Right cardiac atrium (tissue), 5 donors: ENCODE data around the gene NIPBL. TPM values are rescaled to one million over a fixed set of nuclear protein-coding genes. Genes with fewer than 3 reads are reported as not detected.

Experiments used
- ATAC-seq, 2 donors: fragments of 200-7000 bp; cut with Tn5 transposase; one replicate each; pipeline versions ENCODE4 v1.8.0 to v1.9.1; 2020; ENCODE audit warnings: moderate library complexity in 2 of 2, mild to moderate bottlenecking in 1 of 2
- DNase-seq, 3 donors: peaks; one replicate each; pipeline ENCODE4 v3.0.0-alpha.2; 2020
- H3K27ac ChIP-seq: one replicate; pipeline ENCODE4 v1.5.1; 2013; ENCODE audit warnings: mild to moderate bottlenecking, low read length, control low read depth, moderate library complexity
- H3K27me3 ChIP-seq: one replicate; pipeline ENCODE4 v1.6.1; 2013; ENCODE audit not compliant: control insufficient read depth, insufficient read depth
- H3K4me1 ChIP-seq: one replicate; pipeline ENCODE4 v1.6.1; 2013; ENCODE audit warnings: low read length; ENCODE audit not compliant: control insufficient read depth, insufficient read depth
- H3K4me3 ChIP-seq: one replicate; pipeline ENCODE4 v1.5.1; 2013; ENCODE audit warnings: low read length, control low read depth
- H3K9me3 ChIP-seq: one replicate; pipeline ENCODE4 v1.6.1; 2013; ENCODE audit warnings: low read length; ENCODE audit not compliant: control insufficient read depth
- WGBS: extraction: QIAGEN DNeasy Blood & Tissue Kit; methylation state at CpG from one replicate; pipeline ENCODE4 v1.1.7; 2013; 5-methylcytosine and 5-hydroxymethylcytosine counted together
- intact Hi-C, 4 donors: fragments of 100-400 bp; cut with DNase I; formaldehyde crosslinking; loops; one replicate each; pipeline versions ENCODE4 v1.11.0 to v1.14.0; 2022 to 2023
- polyA plus RNA-seq: library from polyadenylated mRNA; stranded (reverse); fragments of 200-250 nt; gene quantifications from one replicate; pipeline ENCODE4 v1.2.3, GENCODE V29; 2013
- total RNA-seq, 4 donors: library from RNA; stranded (reverse); fragmentation: NEBNext Ultra II Directional; extraction: Animal tissue kit (Norgen Biotek cat#: 25700); gene quantifications; one replicate each; pipeline ENCODE4 v1.2.1, GENCODE V29; 2021
- donor health status: healthy with polysubstance abuse.
- donor health status: DM: no; HTN: yes; CAD: no.
- donor health status: DM: no; HTN: no; CAD: no.
- donor health status: DM: no; HTN: yes; CAD: no; lungs with severe emphysema.
- donor health status: DM: yes; HTN: yes; CAD: no.

Gene NIPBL
- total and polyA plus RNA-seq, 5 donors: 15.0 to 49.5 (median 47.4) TPM

DNA sequence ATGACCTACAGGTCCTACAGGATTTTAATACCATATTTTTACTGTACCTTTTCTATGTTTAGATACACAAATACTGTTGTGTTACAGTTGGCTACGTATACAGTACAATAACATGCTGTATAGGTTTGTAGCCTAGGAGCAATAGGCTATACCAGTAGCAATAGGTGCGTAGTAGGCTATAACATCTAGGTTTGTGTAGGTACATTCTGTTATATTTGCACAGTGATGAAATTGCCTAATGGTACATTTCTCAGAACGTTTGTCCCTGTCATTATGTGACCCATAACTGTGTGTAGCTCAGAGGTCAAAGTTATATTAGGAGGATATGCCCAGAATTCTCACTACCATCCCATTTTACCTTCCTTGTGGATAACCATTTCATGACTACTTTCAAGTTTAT is 59.7 kb downstream of the NIPBL start:
- intact Hi-C loops: no loop called here

DNA sequence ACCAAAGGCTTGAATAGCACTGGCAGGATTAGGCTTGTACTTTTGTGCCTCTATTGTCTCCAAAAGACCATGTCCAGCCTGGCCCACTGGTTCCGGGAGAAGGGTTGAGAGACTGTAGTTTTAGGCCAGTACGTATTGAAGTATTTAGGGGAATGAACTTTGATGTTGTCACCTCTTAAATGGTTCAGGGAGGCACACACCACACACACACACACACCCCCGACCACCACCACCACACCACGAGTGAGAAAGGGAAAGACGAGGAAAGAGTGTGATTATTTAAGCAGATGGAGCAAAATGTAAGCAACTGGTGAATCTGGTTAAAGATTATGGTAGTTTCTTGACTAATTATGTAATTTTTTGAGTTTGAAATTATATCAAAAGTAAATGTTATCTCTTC is 61.6 kb downstream of the NIPBL start:
- WGBS: 93% methylated on average over 5 of the region's 5 CpGs
- H3K27me3 ChIP-seq: no peaks in the 10 kb centered on the region
- intact Hi-C loops: no loop called here
- H3K4me1 ChIP-seq: peaks cover 5% of the 10 kb centered on the region
- H3K9me3 ChIP-seq: no peaks in the 10 kb centered on the region
- ATAC-seq (no peak), DNase-seq (no peak)
- no peak overlapping the region for H3K27ac ChIP-seq
- H3K4me3 ChIP-seq: no peak overlapping the region

More for the DNA sequence above, 59.7 kb downstream of the NIPBL start:
- Histone ChIP-seq H3K4me3 (no peak overlapping the region), H3K27me3 (no peaks in the 10 kb centered on the region), H3K27ac (no peak overlapping the region), H3K9me3 (no peaks in the 10 kb centered on the region), H3K4me1 (peaks cover 7% of the 10 kb centered on the region)
- DNase-seq (no peak), ATAC-seq (peak in 1 of 2 donors; percentile 29)
- WGBS: 76% methylated on average over 3 of the region's 3 CpGs

DNA sequence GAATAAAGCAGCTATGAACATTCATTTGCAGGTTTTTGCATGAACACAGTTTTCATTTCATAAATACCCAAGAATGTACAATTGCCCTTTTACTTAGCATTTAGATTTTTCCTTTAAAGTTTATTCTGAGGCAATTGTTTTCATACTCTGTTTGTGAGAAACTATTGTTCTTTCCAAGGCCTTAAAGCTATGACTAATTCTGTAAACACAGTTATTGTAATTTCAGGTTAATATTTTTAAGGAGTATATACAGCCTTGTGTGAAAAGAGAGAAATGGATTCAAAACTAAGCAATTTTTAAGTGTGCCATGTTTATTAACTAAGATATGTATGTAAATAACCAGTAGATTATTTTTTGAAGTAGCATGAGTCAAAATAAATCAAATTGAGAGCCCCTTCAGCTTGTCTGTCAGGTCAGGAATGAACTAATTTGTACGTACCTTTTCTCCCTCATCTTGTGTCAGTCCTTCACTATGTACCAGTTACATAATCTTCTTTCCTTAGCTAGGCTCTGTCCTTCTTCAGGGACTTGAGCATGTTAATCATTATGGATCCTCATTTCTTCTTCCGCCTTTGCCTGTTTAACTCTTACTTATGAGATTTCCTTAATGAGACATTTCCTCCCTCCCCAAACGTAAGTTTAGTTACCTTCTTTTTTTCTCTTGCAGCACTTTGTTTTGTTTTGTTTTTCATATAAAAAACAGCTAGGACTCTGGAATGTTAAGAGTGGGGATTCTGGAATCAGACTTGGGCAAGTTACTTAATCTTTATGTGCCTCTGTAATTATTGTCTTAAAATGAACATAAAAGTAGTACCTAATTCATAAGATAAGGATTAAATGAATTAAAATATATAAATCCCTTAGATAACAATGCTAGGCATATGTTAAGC is 63.6 kb downstream of the NIPBL start:
- WGBS: 59% methylated on average over 3 of the region's 3 CpGs
- no peak overlapping the region for H3K4me3 ChIP-seq
- intact Hi-C loops: loop anchor here in 3 of 4 donors (10.0 kb wide), 1 partner anchor 65 kb away; the partner anchor contains the start of gene NIPBL (in 3 of the 3)
- no peaks in the 10 kb centered on the region for H3K27me3 ChIP-seq
- ATAC-seq (no peak), DNase-seq (no peak)
- H3K27ac ChIP-seq: no peak overlapping the region
- H3K4me1 ChIP-seq: peaks cover 5% of the 10 kb centered on the region
- no peaks in the 10 kb centered on the region for H3K9me3 ChIP-seq

DNA sequence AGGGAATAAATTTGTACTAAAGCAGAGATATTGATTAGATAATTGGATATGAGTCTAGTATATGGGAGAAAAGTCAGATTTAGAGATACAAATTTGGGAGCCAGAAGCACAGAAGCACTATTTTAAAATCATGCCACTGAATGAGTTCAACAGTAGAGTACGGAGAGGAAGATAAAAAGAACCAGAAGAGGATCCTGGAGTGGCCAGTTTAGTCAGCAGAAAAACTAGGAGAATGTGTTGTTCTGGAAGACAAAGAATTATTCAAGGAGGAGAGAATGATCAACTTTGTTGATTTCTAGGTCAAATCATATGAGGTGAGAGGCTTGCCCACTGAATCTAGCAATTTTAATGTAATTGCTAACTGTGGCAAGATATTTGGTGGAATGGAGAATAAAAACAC is 67.0 kb downstream of the NIPBL start:
- Histone ChIP-seq H3K4me1 (peaks cover 3% of the 10 kb centered on the region), H3K4me3 (no peak overlapping the region), H3K27me3 (no peaks in the 10 kb centered on the region), H3K27ac (no peak overlapping the region), H3K9me3 (no peaks in the 10 kb centered on the region)
- DNase-seq: no peak
- no peak for ATAC-seq
- intact Hi-C loops: loop anchor here in 3 of 4 donors (10.0 kb wide), 1 partner anchor 69 kb away; the partner anchor contains the start of gene NIPBL (in 3 of the 3)
- 50% methylated on average over 1 of the region's 1 CpG for WGBS

DNA sequence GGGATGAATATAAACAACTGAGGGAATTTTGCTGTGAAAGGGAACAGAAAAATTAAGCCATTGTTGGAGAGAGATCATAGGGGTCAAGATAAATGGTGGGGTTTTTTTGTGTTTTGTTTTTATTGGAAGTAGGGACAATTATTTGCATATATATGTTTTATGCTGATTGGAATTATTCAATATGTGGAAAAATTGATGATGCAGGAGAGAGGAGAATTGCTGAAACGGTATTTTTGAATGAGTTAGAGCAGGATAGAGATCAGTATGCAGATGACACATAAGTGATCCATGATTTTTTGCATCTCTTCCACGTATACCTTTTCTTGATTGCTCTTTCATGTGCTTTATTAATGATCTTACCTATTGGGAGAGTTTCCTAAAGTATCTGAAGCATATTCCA is 67.5 kb downstream of the NIPBL start:
- no peak overlapping the region for H3K27ac ChIP-seq
- no peak for DNase-seq
- no peaks in the 10 kb centered on the region for H3K9me3 ChIP-seq
- H3K4me3 ChIP-seq: no peak overlapping the region
- H3K27me3 ChIP-seq: no peaks in the 10 kb centered on the region
- peaks cover 3% of the 10 kb centered on the region for H3K4me1 ChIP-seq
- ATAC-seq: no peak
- 76% methylated on average over 2 of the region's 2 CpGs for WGBS
- intact Hi-C loops: loop anchor here in 3 of 4 donors (10.0 kb wide), 1 partner anchor 69 kb away; the partner anchor contains the start of gene NIPBL (in 3 of the 3)

DNA sequence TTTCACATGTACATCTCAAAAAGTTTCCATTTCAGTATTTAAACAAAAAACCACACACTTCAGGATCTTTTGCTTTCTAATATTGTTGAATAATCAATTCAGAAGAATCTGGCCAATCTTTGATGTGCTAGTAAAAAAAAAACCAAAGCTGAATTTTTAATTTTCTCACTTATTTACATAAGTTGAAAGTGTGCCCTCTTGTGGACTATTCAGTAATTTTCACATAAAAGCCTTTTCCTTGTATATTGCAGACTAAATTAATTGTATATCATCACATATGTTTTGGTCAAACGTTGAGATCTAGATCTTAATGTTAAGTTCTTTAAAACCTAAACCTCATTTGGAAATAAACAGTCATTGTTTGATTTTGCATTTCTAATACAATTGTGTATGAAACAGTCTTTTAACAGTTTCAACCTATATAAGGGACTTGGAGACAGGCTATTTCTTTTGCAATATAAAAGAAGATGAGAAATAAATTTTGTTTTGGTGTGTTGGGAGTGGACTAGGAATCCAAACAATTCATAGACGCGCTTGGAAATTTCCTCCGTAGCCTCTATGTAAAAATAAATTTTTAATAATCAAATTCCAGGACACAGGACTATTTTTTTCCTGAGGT is 68.1 kb downstream of the NIPBL start:
- no peak overlapping the region for H3K27ac ChIP-seq
- DNase-seq (no peak), ATAC-seq (no peak)
- no peaks in the 10 kb centered on the region for H3K27me3 ChIP-seq
- H3K4me1 ChIP-seq: peaks cover 1% of the 10 kb centered on the region
- intact Hi-C loops: loop anchor here in 3 of 4 donors (10.0 kb wide), 1 partner anchor 70 kb away; the partner anchor contains the start of gene NIPBL (in 3 of the 3)
- H3K4me3 ChIP-seq: no peak overlapping the region
- WGBS: 69% methylated on average over 4 of the region's 4 CpGs
- no peaks in the 10 kb centered on the region for H3K9me3 ChIP-seq

DNA sequence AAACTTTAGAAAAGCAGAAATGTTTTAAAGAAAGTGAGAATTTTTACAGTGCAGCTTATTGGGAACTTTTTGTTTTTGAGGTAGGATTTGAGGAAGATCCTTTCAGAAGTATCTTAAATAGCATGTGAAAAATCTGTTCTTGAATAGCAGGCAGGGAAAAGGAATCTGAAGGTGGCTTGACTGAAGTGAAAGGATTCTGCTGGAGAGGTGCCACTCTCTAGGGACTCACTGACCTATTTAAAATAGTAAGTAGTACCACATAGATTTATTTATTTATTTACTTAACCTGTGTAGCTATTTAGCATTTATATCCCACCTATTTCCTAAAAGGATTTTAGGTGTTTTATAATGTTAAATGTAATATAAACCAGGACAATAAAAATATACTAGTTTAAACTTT is 69.1 kb downstream of the NIPBL start:
- DNase-seq (no peak), ATAC-seq (no peak)
- Histone ChIP-seq H3K27me3 (no peaks in the 10 kb centered on the region), H3K4me1 (peaks cover 1% of the 10 kb centered on the region), H3K4me3 (no peak overlapping the region), H3K9me3 (no peaks in the 10 kb centered on the region), H3K27ac (no peak overlapping the region)
- intact Hi-C loops: loop anchor here in 3 of 4 donors (10.0 kb wide), 1 partner anchor 71 kb away; the partner anchor contains the start of gene NIPBL (in 3 of the 3)

DNA sequence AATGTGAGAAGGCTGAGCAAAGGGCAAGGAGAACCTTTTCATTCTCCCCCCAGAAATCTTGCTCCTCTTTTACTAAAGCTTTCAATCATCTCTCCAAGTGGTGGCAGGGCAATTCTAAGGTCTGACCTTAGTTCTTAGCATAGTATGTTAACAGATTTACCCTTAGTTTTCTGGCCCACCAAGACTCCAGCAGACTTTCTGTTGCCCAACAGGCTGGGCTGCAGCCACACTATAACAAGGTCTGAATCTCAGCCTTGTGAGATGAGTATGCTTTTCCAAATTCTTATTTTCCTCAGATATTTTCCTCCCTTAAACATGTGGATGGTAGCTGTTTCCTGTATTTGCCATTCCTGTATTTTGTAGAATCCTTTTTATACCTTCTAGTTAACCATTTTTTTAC is 69.5 kb downstream of the NIPBL start:
- DNase-seq (peak in 1 of 3 donors; percentile 31), ATAC-seq (no peak)
- Histone ChIP-seq H3K27me3 (no peaks in the 10 kb centered on the region), H3K4me1 (peaks cover 1% of the 10 kb centered on the region), H3K27ac (peak overlapping the region; percentile 2), H3K4me3 (no peak overlapping the region), H3K9me3 (no peaks in the 10 kb centered on the region)
- intact Hi-C loops: loop anchor here in 3 of 4 donors (10.0 kb wide), 1 partner anchor 71 kb away; the partner anchor contains the start of gene NIPBL (in 3 of the 3)

DNA sequence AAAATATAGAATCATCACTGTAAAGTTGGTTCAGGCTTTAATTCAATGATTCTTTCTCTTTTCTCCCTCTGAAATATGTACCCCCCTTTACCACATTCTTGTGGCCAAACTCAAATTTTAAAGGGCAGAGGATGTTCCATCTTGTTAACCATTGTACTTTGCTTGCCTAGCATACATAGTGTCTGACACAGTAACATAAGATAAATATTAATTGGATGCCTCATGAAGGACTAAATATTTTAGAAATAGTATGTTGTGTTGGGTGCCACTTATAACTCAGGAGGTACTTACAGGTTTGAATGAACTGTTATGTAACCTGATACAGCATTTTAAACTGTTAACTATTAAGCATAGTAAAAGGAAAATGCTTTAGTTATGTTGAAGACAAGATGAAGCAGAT is 71.5 kb downstream of the NIPBL start:
- Histone ChIP-seq H3K4me1 (peaks cover 1% of the 10 kb centered on the region), H3K27ac (no peak overlapping the region), H3K4me3 (no peak overlapping the region), H3K27me3 (no peaks in the 10 kb centered on the region), H3K9me3 (no peaks in the 10 kb centered on the region)
- DNase-seq (no peak), ATAC-seq (no peak)
- intact Hi-C loops: loop anchor here in 3 of 4 donors (10.0 kb wide), 1 partner anchor 73 kb away; the partner anchor contains the start of gene NIPBL (in 3 of the 3)

DNA sequence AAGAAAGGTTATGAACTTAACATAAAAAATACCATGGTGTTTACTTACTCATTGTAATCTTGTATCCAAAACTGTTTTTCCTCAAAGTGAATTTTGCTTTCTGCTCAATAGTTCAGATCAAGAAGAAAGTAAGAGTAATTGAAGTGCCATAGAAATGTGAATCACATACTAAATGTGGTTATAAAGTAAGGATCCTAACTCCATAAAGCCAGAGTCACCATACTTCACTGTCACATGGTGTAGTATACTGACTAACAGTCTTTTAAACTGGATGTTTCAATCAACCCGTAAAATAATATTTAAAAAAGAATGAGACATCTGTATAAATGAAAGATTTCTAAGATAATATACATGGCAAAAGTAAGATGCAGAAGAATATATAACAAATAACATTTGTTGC is 72.1 kb downstream of the NIPBL start:
- ATAC-seq: no peak
- Histone ChIP-seq H3K27ac (no peak overlapping the region), H3K9me3 (no peaks in the 10 kb centered on the region), H3K27me3 (no peaks in the 10 kb centered on the region), H3K4me1 (peaks cover 3% of the 10 kb centered on the region), H3K4me3 (no peak overlapping the region)
- no peak for DNase-seq
- WGBS: 83% methylated on average over 1 of the region's 1 CpG
- intact Hi-C loops: loop anchor here in 3 of 4 donors (10.0 kb wide), 1 partner anchor 74 kb away; the partner anchor contains the start of gene NIPBL (in 3 of the 3)

DNA sequence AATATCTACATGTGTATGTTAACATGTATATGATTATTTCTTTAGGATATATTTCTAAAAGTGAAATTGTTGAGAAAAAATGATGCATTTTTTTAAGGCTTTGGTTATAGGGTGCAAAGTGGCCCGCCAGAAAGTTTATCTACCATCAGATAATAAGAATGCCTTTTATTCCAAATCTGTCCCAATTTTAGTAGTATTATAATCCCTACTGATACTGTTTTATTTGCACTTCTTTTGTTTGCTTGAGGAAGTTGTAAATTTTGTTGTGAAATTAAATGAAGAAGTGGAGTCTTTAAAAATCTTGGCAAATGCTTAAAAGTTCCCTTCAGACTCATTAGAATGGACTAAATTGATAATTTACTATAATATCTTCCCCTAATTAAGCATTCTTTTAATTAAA is 73.0 kb downstream of the NIPBL start:
- DNase-seq (no peak), ATAC-seq (no peak)
- intact Hi-C loops: loop anchor here in 3 of 4 donors (10.0 kb wide), 1 partner anchor 75 kb away; the partner anchor contains the start of gene NIPBL (in 3 of the 3)
- H3K9me3 ChIP-seq: no peaks in the 10 kb centered on the region
- 73% methylated on average over 1 of the region's 1 CpG for WGBS
- H3K4me3 ChIP-seq: no peak overlapping the region
- peaks cover 3% of the 10 kb centered on the region for H3K4me1 ChIP-seq
- no peaks in the 10 kb centered on the region for H3K27me3 ChIP-seq
- no peak overlapping the region for H3K27ac ChIP-seq
